Heart left ventricle (tissue), 16 donors: ENCODE data around the gene PRKG1. TPM values are rescaled to one million over a fixed set of nuclear protein-coding genes. Genes with fewer than 3 reads are reported as not detected.
"Not testable (repeated sequence)": the region's sequence is repeated elsewhere in the genome, so short reads cannot be mapped to it uniquely, and the experiment has no call there.

ENCODE experiments used
- ATAC-seq, 4 donors: fragments of 200-7000 bp; cut with Tn5 transposase; one replicate each; pipeline ENCODE4 v1.9.1; 2020 to 2022; ENCODE audit warnings: moderate library complexity in 4 of 4, mild to moderate bottlenecking in 3 of 4, moderate number of reproducible peaks in 1 of 4
- DNase-seq, 5 donors: peaks; one replicate each; pipeline ENCODE4 v3.0.0-alpha.2; 2020
- H3K27ac ChIP-seq, 12 donors: fragments of 200-600 bp; sonication (generic) in 4 of 12; one replicate each; pipeline versions ENCODE4 v1.5.0 to v1.8.0; 2016 to 2022; ENCODE audit warnings: mild to moderate bottlenecking in 2 of 12
- H3K27me3 ChIP-seq, 9 donors: fragments of 200-600 bp; sonication (generic) in 2 of 9; one replicate each; pipeline versions ENCODE4 v1.5.1 to v1.8.0; 2016 to 2022; ENCODE audit warnings: mild to moderate bottlenecking in 3 of 9
- H3K36me3 ChIP-seq, 9 donors: fragments of 200-600 bp; sonication (generic) in 2 of 9; one replicate each; pipeline versions ENCODE4 v1.5.0 to v1.8.0; 2018 to 2022; ENCODE audit warnings: mild to moderate bottlenecking in 2 of 9
- H3K4me1 ChIP-seq, 12 donors: fragments of 200-600 bp; sonication (generic) in 4 of 12; one replicate each; pipeline versions ENCODE4 v1.5.0 to v1.8.0; 2016 to 2022; ENCODE audit warnings: mild to moderate bottlenecking in 3 of 12
- H3K4me3 ChIP-seq, 12 donors: fragments of 200-600 bp; sonication (generic) in 4 of 12; one replicate each; pipeline versions ENCODE4 v1.5.0 to v1.8.0; 2017 to 2022; ENCODE audit warnings: mild to moderate bottlenecking in 9 of 12, moderate library complexity in 4 of 12
- H3K9me3 ChIP-seq, 12 donors: fragments of 200-600 bp; sonication (generic) in 4 of 12; one replicate each; pipeline versions ENCODE4 v1.5.0 to v1.8.0; 2016 to 2022; ENCODE audit warnings: mild to moderate bottlenecking in 1 of 12
- POLR2A ChIP-seq, 2 donors: fragments of 450-650 bp; IDR thresholded peaks; one replicate each; pipeline ENCODE4 v1.6.1; 2017; ENCODE audit warnings: antibody characterized with exemption in 2 of 2, mild to moderate bottlenecking in 2 of 2, moderate library complexity in 2 of 2
- WGBS, 4 donors: extraction: QIAGEN DNeasy Blood & Tissue Kit in 2 of 4; methylation state at CpG; one replicate each; pipeline versions ENCODE4 v1.1.5 to v1.1.7; 2013 to 2018; 5-methylcytosine and 5-hydroxymethylcytosine counted together
- intact Hi-C, 10 donors: fragments of 100-400 bp; cut with DNase I; formaldehyde crosslinking; loops; one replicate each; pipeline versions ENCODE4 v1.11.1 to v1.14.2; 2022
- polyA plus RNA-seq, 2 donors: library from polyadenylated mRNA; stranded (reverse); fragments of 200-250 nt; gene quantifications; one replicate each; pipeline ENCODE4 v1.2.3, GENCODE V29; 2013
- total RNA-seq, 9 donors: library from RNA; depleted of rRNA in 2 of 9; stranded (reverse); fragments of >200 nt in 2 of 9; fragmentation: NEBNext Ultra II Directional in 3 of 9; extraction: Animal tissue kit (Norgen Biotek cat#: 25700) in 3 of 9; gene quantifications; one replicate each; pipeline versions ENCODE4 v1.1.0 to v1.2.4, GENCODE V29; 2016 to 2023
- TF ChIP-seq, protein P1 (sequence below), 12 donors: fragments of 200-600 bp; sonication (generic) in 4 of 12; IDR thresholded peaks; one replicate each; pipeline versions ENCODE4 v1.5.0 to v1.8.0; 2018 to 2022; ENCODE audit warnings: antibody characterized with exemption in 12 of 12, mild to moderate bottlenecking in 5 of 12
- donor health status: ischemic (EF 13 %, LVEDD 7.1; RV severe dilation, severe dysfunction).
- donor health status: healthy with polysubstance abuse.
- donor health status: DM: no; HTN: yes; CAD: no.
- donor health status: DM: no; HTN: no; CAD: no.
- donor health status: ischemic (EF 25% LVEDD 6.9; RV normal size, moderate dysfunction).
- donor health status: ischemic (EF 25% LVEDD 5.7; RV mildly dilated, moderate dysfunction).
- donor health status: healthy.
- donor health status: DM: yes; HTN: yes; CAD: no.
- donor health status: ischemic (EF 35%, LVEDD 5.7; RV mildly dilated, moderate dysfunction).
- donor health status: nonischemic (EF 11% LVEDD 7.7; RV severe dilation, severe dysfunction).
- donor health status: DM: yes; HTN: yes; CAD: no.
- donor health status: PGD.
- donor health status: ischemic (EF 29% LVEDD 5.4; RV normal size, mild dysfunction).
- donor health status: nonischemic (EF 23%, LVEDD 6.1; RV moderate dilation, normal function).

Gene PRKG1
- total and polyA plus RNA-seq, 11 donors: 5.5 to 37.3 (median 29.3) TPM

DNA sequence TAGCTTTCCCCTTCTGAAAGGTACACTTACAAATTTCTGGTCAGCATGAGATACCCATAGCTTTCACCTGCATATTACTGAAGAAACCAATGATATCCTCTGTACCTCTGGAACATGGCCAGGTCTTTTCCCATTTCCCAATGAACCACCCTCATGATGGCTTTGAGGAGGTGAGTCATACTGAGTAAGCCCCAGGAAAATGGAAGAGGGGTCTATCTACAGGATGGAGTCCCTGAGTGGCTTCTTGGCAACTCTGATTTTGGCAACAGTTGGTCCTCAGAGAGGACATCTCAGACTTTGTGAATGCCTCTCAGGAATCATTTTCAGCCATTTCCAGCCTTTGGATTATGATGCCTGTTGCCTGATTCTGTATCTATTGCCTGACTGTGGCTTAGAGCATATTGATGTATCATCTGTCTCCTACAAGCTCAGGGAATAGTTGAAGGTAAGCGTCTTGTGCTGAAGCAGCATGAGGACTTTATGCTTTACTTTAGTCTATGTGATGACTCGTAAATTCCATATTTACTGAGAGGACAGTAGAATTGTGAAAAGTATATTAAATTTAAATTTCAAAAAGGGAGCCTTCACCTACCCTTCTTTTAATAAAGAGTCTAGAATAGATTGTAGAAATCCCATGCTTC lies 1155.1 kb downstream of the PRKG1 start:
- H3K36me3 ChIP-seq: no peaks in the 10 kb centered on the region
- WGBS, 4 donors: 89 to 94% (median 93%) methylated on average over 2 of the region's 2 CpGs
- no peak for ATAC-seq
- no peak overlapping the region for H3K27ac ChIP-seq
- intact Hi-C loops: no loop called here
- H3K27me3 ChIP-seq: no peaks in the 10 kb centered on the region
- no peak for DNase-seq
- no peaks in the 10 kb centered on the region for H3K9me3 ChIP-seq
- TF ChIP-seq, protein P1, sequence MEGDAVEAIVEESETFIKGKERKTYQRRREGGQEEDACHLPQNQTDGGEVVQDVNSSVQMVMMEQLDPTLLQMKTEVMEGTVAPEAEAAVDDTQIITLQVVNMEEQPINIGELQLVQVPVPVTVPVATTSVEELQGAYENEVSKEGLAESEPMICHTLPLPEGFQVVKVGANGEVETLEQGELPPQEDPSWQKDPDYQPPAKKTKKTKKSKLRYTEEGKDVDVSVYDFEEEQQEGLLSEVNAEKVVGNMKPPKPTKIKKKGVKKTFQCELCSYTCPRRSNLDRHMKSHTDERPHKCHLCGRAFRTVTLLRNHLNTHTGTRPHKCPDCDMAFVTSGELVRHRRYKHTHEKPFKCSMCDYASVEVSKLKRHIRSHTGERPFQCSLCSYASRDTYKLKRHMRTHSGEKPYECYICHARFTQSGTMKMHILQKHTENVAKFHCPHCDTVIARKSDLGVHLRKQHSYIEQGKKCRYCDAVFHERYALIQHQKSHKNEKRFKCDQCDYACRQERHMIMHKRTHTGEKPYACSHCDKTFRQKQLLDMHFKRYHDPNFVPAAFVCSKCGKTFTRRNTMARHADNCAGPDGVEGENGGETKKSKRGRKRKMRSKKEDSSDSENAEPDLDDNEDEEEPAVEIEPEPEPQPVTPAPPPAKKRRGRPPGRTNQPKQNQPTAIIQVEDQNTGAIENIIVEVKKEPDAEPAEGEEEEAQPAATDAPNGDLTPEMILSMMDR (IDR thresholded peaks at IDR 0.05): no peak
- TF ChIP-seq POLR2A (IDR thresholded peaks at IDR 0.05): no peak
- peaks cover 0 to 10% (median 2%) of the 10 kb centered on the region in 12 donors for H3K4me1 ChIP-seq
- H3K4me3 ChIP-seq: no peak overlapping the region

DNA sequence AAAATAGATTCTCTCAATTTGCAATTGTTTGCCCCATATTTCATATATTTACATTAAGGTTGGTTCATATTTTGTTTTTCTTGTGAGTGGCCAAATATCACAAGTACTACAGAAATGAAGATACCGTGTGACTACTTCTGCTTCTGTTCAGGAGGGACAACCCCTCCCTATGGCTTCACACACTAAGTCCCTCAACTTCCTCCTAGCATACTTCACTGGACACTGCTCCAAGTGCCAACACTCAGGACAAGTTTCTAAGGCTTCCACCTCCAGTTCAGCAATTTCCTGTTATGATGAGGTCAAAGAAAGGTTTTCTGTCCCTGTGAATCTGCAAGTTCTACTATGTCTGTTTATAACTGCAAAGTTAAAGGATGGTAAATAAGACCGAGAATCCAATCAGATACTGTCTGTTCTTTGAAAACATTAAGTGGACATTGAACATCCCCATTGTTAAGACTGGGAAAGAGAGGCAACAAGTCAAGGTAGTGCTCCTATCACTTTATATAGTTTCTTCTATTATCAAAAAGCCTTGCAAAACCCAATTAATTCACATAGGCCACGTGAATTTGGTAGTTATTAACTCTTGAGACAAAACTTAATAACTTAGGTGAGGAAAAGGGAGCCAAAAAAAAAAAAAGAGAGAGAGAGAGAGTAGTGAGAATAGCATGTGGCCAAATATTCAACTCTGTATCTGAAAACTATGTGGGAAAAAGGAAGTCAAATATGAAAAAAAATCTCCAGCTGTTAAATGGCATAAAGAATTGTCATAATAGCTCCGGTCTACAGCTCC lies 1158.5 kb downstream of the PRKG1 start:
- Histone ChIP-seq H3K27ac (no peak overlapping the region), H3K36me3 (no peaks in the 10 kb centered on the region), H3K27me3 (no peaks in the 10 kb centered on the region), H3K9me3 (no peaks in the 10 kb centered on the region), H3K4me3 (peak overlapping the region in 9 of 12 donors; percentile 24 to 45 (median 37)), H3K4me1 (peaks cover 0 to 10% (median 2%) of the 10 kb centered on the region in 12 donors)
- no peak for TF ChIP-seq POLR2A (IDR thresholded peaks at IDR 0.05)
- TF ChIP-seq, protein P1 (IDR thresholded peaks at IDR 0.05): no peak
- ATAC-seq: peak in 3 of 4 donors; percentile 26 to 44 (median 37)
- 38 to 43% (median 41%) methylated on average over 4 of the region's 4 CpGs for WGBS, 4 donors
- no peak for DNase-seq
- intact Hi-C loops: no loop called here

DNA sequence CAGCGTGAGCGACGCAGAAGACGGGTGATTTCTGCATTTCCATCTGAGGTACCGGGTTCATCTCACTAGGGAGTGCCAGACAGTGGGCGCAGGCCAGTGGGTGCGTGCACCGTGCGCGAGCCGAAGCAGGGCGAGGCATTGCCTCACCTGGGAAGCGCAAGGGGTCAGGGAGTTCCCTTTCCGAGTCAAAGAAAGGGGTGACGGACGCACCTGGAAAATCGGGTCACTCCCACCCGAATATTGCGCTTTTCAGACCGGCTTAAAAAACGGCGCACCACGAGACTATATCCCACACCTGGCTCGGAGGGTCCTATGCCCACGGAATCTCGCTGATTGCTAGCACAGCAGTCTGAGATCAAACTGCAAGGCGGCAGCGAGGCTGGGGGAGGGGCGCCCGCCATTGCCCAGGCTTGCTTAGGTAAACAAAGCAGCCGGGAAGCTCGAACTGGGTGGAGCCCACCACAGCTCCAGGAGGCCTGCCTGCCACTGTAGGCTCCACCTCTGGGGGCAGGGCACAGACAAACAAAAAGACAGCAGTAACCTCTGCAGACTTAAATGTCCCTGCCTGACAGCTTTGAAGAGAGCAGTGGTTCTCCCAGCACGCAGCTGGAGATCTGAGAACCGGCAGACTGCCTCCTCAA lies 1159.2 kb downstream of the PRKG1 start:
- H3K27ac ChIP-seq, H3K9me3 ChIP-seq, H3K36me3 ChIP-seq, H3K27me3 ChIP-seq, ATAC-seq, H3K4me1 ChIP-seq, DNase-seq, intact Hi-C loops: not testable (repeated sequence)
- WGBS, 4 donors: 10 to 17% (median 17%) methylated on average over 6 to 11 of the region's 34 CpGs
- H3K4me3 ChIP-seq: peak overlapping the region in 9 of 12 donors; percentile 24 to 45 (median 37)

DNA sequence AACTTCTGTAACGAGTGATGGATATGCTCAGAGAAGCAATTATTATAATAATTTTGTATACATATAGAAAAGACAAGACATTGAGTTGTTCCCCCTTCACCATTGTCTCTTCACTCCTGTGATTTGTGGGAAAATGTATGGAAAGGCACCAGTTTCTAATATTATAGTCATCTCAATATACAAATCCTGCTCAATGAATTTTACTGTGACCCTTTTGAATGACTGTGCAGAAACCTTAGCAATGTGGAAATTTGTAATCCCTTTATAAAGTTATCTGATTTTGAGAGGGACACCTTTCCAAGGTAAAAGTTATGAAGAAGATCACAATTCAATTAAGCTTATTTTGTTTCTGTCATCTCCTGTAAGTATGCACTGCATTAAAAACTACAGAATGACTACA lies 1165.5 kb downstream of the PRKG1 start:
- DNase-seq: no peak
- TF ChIP-seq, protein P1 (IDR thresholded peaks at IDR 0.05): no peak
- TF ChIP-seq POLR2A (IDR thresholded peaks at IDR 0.05): no peak
- H3K4me1 ChIP-seq: no peaks in the 10 kb centered on the region
- no peak overlapping the region for H3K4me3 ChIP-seq
- H3K36me3 ChIP-seq: no peaks in the 10 kb centered on the region
- H3K27me3 ChIP-seq: no peaks in the 10 kb centered on the region
- intact Hi-C loops: no loop called here
- ATAC-seq: no peak
- no peak overlapping the region for H3K27ac ChIP-seq
- no peaks in the 10 kb centered on the region for H3K9me3 ChIP-seq
- WGBS, 4 donors: 78 to 97% (median 89%) methylated on average over 1 of the region's 1 CpG
